ENCODE data around the gene PDK1.

Gene PDK1

DNA sequence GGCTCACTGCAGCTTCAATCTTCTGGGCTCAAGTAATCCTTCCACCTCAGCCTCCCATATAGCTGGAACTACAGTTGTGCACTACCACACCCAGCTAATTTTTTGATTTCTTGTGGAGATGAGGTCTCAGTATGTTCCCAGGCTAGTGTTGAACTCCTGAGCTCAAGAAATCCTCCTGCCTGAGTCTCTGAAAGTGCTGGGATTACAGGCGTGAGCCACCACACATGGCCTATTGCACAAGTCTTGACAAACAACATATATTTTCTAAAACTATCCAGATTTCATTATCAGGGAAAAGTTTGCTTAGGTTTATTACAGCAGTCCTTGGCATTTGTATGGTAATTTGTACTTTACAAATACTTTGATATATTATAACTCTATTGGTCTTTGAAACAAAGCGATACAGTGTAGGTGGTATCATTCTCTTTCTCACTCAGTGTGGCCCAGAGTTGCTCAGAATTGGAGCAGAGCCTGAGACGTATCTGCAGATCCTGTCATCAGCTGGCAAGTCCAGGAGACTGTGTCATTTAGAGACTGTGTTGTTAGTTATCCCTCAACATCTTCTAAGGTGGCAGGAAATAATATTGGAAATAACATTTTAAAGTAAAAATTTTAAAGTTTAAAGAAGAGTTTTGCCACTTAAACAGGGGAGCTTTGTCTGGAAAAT is 41.4 kb downstream of the PDK1 start:
- DNase-seq, result no peak

DNA sequence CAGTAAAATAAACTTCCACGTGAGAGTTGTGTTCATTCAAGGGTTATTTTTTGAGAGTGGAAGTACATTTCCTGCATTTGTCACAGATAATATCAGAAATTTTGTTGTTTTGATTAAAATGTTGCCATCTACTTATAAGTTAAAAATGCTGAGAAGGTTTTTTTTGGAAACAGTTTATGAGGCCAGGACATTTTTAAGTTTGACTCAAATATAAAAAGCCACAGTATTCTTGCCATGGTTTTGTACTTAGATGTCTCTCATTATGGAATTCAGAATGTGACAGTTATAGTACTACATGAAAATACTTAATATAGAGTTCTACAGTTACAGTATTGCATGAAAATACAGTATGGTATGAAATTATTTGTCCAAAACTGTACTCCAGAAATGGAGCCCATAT is 44.1 kb downstream of the PDK1 start:
- no peak for DNase-seq

DNA sequence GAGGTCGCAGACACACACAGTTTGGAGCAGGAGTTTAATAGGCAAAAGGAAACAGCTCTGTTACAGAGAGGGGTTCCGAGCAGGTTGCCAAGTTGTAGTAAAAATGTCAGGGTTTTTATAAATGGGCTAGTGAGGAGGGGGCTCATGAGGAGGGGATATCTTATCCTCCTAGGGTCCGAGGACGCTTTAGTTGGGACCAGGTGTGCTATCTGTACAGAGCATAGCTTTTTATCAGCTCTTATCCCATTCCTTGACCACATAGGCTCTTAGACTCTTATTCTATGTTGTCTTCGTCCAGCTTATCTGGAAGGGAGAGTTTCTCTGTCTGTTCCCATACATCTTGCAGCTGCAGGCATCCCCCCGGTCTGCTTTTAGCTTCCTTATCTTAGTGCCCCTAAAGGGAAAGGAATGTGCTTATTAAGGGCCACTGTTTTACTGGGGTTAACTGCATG is 44.7 kb downstream of the PDK1 start:
- no peak for DNase-seq

DNA sequence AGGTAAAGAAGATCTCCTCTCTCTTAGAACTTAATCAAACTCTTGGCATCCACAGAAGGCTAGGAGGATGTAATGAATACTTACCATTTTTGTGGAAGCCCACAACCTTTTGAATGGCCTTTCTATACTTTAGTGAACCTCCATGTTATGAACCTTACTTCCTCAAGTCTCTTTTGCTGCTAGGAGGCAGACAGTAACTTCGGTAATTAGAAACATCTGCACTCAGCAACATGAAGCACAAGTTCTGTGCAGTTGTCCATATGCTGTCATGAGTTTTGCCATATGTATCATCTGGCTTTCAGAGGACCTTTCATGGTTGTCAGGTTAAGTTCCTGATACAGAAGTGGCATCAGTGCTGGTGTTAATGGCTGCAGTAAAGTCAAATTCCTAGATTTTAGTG is 50.4 kb downstream of the PDK1 start:
- no peak for DNase-seq

DNA sequence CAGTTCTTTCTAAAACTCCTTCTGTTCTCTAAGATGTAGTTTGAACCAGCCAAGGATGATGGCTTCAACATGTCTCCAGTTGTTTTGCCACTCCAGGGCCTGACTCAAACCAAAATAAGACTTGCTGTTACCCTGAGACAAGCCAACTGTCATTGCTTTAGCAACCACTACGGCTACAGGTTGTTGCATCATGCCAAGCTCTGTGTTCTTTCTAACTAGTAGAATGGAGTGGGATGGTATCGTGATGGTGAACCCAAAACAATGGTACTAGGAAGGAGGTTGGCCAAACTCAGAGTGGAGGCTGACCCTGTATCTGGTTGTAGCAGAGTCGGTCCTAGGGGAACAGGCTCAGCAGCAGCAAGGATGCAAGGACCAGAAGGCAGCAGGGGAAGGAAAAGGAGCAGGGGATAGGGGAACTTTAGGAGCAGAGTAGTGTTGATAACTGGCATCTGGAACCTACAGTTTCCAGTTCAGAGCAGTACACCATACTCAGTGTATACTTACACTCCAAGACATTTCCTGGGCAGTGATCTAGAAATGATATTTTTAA is 51.6 kb downstream of the PDK1 start:
- DNase-seq, result no peak

DNA sequence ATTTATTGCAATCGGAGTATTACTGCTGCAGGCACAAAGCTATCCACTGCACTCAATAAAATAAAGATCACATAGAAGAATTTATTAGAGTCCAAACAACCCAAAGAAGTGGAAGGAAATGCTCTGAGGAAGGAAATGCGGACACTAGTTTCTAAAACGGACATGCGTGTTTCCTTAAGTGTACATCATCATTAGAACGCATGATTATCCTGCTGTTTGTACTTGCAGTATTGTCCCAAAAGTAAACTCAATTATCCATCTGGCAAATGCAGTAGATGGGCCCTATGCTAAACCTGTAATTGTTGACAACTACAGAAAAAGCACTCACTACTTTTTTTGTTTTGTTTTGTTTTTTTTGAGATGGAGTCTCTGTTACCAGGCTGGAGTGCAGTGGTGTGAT is 53.6 kb downstream of the PDK1 start:
- no peak for DNase-seq

DNA sequence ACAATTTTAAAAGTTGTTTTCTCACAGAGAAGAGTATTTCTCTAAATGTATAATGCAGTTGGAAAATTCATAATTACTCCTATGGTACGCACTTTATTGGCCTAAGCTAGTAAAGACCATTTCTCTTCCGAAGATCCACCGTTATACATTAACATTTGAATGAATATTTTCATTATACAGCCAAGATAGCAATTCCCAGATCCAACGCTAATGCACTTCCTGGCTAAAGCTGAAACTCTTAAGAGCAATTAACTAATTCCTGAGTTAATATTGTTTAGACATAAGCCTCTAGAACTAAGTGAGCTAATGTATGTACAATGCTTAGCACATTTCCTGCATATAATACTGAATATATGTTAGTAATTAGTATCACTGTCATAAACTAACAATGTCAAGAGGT is 56.2 kb downstream of the PDK1 start:
- no peak for DNase-seq

DNA sequence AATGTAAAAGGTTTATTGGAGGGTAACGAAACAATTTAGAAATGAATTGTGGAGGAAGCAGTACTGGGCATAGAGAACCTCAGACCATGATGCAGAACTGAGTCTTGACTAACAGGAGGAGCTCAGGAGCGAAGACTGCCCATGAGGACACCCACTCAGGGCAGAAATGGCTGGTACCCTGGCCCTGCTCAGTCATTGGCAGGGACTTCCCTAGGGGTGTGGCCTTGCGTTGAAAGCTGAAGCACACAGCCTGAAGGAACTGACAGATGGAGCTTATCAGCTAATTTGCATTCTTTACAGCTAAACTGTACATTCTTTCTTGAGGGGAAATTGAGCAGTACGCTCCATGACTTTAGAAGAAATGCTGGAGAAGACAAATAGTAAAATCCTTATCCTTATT is 57.1 kb downstream of the PDK1 start:
- DNase-seq, result no peak

DNA sequence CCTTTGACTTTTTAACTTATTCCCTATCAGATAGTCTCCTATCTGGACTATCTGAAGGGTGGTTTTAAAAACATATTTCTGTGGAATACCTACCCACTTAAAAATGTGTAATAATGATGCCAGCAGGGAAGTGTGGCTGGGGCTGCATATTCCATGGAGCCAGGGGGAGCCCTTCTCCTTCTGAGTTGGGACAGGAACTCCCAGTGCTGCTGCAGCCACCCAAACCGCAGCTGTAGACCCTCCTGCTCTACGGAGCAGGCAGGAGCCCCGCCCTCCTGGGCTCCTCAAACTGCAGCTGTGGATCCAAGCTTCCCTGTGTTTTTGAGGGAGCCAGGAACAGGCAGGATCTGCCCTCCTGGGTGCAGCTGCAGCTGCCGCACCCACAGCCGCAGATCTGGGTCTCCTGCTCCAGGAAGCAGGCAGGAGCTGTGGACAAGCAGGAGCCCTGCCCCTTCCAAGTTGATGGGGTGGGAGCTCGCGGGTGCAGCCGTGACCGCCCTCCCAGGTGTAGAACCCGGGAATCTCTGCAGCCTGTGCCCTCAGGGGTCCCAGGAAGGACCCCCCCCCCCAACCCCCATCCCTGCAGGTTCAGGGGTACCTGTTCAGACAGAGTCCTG is 57.8 kb downstream of the PDK1 start:
- no peak for DNase-seq

DNA sequence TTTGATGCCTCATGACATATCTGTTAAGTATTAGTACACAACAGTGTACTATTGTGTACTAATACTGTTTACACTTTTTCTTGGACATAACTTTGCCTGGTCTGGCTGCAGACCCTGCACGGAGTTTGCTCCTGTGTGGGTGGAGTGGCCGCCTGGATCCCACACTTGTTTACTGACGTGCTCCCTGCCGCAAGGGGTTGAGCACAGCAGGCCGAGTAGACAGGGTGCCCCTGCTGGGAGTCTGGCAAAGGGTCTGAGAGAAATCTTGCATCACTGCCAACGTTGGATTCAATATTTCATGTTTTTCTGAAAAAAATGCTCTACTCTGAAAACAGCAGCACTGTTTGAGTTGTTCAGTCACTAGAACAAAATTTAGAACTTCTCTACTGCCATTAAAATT is 59.0 kb downstream of the PDK1 start:
- no peak for DNase-seq

DNA sequence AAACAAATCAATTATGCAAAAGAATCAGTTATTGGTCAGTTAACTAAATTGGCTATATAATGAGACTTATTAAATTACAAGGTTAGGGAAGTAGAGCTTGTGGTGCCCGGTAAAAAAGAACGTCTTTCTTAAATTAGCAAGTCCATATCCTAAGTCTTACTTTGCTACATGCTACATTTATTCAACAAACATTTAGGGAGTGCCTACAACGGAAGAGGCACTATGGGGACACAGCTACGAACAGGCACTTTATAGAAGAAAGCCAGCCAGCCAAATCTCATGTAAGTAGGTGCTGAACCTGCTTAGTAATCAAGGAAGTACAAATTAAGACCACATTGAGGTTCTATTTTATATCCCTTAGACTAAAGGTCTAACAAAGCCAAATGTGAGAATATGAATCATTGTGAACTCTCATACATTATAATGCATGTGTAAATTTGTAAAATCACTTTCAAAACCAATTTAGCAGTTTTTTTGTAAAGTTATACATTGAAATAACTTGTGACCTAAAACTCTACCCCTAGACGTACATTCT is 59.9 kb downstream of the PDK1 start:
- no peak for DNase-seq

DNA sequence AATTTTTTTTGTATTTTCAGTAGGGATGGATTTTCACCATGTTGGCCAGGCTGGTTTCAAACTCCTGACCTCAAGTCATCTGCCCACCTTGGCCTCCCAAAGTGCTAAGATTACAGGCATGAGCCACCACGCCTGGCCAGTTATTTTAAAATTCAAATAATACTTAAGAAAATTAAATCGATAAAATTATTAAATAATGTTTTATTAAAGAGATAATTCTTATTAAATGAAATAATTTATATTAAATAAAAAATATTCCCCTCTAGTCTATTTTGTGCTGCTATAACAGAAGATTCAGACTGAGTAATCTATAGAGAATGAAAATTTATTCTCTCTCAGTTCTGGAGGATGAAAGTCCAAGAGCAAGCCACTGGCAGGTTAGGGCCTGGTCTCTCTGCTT is 61.2 kb downstream of the PDK1 start:
- DNase-seq, result no peak

DNA sequence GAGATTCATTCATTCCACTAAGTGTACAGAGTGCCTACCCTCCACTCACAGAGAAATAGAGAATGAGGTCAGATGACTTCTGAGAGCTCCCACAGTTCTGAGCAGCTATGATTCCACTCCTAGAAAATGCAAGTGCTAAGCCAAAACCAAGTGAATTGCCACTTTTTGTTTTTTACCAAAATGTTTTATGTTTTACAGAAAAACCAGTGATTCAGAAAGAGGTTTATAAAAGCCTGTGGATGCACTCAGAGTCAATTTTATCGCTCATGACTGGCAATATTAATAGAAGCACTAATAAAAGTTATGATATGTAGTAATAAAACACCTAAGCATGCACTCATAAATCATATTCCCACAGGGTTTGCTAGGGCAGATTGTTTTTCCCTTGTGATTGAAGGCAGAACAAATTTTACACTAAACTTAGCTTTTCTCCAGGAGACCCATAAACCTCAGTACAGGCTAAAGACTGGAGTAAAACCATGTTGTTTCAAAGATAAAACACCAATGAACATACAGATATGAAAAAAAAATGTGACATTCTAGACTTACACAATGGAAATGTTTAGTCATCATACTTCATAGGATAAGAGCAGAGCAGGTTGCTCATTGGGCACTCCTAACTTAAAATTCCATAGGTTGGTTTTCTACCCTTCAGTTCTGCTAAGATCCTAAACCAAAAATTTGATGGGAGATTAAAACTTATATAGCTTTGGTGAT is 67.5 kb downstream of the PDK1 start:
- DNase-seq, result no peak

DNA sequence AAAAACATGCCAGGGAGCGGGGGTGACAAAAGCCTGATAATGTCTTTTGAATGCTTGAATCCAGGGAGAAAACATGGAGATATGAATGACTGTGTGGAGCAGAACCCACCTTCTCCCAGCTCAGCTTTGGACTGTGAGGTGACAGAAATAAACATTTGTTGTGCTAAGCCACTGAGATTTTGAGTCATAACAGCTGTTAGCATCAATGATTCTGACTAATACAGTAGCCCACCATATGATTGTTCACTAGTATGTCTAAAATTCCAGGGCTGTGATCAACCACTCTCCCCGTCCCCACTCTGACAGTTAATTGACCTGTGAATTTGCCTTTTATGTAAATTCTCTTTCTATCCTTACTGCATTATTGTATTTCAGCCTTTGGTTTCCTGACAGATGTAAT is 69.1 kb downstream of the PDK1 start:
- no peak for DNase-seq

DNA sequence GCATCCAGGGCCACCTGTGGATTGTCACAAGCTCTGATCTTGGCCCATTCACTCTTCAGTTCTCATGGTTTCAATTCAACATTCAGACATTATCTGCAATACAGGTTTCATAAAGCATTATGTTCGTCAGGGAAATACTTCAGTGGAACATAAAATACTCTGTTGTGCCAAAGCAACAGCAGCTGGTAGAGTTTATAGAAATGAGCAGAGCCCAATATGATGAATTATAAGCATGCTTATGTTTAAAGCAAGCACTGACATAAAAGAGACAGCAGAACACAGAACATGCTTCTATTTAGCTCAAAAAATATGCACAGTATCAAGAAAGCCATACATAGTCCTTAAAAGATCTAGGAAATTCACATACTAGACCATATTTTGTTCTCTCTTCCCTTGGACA is 71.3 kb downstream of the PDK1 start:
- DNase-seq, result no peak

DNA sequence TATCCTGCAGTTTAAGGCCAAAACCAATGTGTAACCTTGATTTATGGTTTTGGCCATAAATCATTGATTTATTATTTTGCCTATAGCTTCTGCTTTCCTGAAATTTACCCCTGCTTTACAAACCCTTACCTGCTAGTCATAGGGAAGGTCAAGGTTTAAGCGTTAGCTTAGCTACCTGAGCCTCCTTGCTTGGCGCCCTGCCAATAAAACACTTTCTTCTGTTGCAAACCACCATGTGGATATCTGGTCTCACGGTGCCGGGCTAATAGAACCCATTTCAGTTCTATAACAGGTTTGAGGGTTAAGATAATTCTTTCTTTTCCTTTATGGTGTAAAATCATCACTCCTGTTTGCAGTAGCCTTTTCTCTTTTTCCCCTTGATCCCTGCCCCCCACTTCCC is 72.2 kb downstream of the PDK1 start:
- no peak for DNase-seq

DNA sequence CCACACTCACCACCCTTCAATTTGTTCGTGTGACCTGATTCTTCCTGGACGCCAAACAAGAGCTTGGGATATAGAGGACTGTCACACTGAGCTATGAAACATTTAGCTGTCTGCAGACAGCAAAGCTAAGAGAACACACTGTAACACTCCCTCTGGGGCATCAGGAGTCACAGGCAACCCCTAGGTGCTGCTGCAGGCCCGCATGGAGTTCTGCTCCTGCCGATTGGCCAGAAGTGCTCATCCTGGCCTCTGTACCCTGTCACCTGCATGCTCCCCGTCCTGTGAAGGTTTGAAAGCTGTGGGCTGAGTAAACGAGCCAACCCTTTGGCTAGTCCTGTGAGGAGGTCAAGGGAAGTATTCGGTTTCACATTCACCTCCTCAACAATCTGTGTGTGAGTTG is 73.7 kb downstream of the PDK1 start:
- DNase-seq, result no peak

DNA sequence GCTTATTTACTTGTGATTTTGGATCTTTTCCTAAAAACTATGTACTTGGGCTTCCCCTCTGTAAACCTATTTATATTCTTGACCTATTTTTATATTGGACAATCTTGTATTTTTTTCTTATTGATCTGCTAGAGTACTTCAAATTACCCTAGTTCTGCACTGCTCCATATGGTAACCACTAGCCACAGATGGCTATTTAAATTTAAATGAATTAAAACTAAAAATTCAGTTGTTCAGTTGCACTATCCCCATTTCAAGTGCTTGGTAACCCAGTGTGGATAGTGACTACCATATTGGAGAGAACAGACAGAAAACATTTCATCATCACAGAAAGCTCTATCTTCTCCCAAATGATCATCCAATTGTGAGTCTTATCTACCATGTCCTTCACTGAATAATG is 74.3 kb downstream of the PDK1 start:
- no peak for DNase-seq

DNA sequence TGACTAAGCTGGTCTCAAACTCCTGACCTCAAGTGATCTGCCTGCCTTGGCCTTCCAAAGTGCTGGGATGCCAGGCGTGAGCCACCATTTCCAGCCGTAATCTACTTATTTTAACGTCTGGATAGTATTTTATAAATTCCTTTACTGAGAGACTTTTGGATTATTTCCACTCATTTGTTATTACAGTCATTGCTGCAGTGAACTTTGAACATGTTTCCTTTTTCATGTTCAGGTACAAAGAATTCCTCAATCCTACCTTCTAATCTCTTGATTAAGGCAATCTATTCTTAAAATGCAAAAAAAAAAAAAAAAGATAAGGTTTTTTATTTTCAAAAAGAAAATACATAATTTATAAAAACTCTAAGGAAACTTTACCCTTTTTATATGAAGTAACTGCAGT is 78.6 kb downstream of the PDK1 start:
- DNase-seq, result no peak

DNA sequence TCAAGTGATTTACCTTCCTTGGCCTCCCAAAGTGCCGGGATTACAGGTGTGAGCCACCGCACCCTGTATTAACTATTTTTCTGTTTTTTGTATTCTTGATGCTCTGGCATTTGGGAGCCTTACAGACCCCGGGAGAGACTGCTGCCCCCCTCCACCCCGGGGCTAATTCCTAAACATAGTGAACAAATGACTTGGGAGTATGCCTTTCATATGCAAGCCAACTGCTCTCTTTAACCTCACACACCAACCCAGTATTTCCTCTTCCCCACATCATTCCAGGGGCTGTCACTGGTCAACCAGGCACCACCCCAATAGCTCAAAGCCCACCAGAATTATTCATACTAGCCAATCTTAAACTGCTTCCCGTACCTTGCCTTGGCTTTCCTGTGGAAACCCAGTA is 79.7 kb downstream of the PDK1 start:
- DNase-seq, result no peak

DNA sequence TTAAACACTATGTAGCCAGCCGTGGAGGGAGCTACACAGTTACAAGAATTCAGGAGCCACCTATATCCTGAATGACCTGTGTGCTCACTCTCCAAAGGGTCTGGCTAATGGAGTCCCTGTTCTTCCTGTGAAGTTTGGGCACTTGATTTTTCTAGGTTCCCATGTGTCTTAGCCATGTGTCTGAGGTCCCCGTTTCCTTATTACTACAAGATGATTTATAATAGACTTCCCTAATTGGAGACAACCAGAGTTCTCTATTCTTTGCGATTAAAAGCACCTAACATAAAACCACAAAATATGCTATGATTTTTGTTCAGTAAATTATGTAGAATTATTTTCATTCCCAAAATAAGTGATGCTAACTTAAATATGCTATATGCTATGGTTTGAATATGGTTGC is 83.4 kb downstream of the PDK1 start:
- no peak for DNase-seq

DNA sequence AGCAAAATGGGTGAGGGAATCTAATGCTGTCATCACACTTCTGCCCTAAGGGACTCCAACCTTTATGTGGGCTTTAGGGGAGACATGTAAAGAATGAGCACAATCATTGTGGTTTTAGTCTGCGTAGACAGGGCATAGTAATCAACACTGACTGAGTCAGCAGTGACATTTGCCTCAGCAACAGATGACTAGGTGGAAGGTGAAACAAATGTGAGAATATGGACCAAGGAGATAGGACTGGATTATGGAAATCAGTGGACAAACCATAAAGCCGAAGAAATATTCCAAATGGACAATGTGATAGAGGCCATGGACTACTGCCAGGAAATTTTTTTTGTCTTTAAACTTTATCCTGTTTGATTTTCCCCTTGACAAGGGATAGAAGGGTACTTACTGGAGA is 83.9 kb downstream of the PDK1 start:
- DNase-seq, result no peak

DNA sequence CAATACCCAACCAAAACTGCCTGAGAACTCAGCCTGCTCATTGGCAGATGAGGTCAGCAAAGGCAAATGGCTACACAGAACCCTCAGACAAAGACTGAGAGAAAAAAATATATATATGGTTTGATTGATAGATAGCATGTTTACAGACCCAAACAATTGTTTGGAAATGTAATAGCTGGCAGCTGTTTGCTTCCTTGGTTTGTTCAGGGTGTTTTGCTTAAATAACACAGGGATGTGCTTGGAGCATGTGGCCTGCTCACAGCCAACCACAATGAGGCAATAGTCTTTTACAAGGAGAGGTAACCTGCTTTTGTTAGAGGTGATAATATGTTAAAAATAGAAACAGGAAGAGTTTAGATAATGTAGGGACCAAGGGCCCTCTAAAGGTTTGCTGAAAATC is 84.5 kb downstream of the PDK1 start:
- DNase-seq, result no peak
